ENCODE measurements around the gene TNFSF9. TPM values are rescaled to one million over a fixed set of nuclear protein-coding genes. Genes with fewer than 3 reads are reported as not detected.

Gene TNFSF9
- total and polyA plus RNA-seq, 2 of the 8 experiments (the other 6 are each of a cell fraction or from before 2014, with no cell fraction given), result 1.7 to 4.4 TPM

DNA sequence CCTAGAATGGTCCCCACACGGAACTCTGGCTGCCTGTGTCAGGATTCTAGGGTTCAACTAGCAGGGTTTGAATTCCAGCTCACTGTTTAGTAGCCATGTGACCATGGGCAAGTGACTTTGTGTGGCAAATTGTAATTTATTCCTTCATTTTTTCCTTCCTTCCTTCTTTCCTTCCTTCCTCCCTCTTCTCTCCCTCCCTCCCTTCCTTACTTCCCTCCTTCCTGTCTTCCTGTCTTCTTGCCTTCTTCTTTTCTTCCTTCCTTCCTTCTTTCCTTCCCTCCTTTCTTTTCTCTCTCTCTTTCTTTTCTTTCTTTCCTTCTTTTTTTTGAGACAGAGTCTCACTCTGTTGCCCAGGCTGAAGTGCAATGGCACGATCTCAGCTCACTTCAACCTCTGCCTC, 40.7 kb upstream of the TNFSF9 start (continued):
- TF ChIP-seq, protein P1, sequence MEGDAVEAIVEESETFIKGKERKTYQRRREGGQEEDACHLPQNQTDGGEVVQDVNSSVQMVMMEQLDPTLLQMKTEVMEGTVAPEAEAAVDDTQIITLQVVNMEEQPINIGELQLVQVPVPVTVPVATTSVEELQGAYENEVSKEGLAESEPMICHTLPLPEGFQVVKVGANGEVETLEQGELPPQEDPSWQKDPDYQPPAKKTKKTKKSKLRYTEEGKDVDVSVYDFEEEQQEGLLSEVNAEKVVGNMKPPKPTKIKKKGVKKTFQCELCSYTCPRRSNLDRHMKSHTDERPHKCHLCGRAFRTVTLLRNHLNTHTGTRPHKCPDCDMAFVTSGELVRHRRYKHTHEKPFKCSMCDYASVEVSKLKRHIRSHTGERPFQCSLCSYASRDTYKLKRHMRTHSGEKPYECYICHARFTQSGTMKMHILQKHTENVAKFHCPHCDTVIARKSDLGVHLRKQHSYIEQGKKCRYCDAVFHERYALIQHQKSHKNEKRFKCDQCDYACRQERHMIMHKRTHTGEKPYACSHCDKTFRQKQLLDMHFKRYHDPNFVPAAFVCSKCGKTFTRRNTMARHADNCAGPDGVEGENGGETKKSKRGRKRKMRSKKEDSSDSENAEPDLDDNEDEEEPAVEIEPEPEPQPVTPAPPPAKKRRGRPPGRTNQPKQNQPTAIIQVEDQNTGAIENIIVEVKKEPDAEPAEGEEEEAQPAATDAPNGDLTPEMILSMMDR (IDR thresholded peaks at IDR 0.05; ENCODE audit: control extremely low read depth in 1 of 3, insufficient read depth in 1 of 3, low read depth in 1 of 3, low read length in 3 of 3), result no peak
- TF ChIP-seq RAD21 (IDR thresholded peaks at IDR 0.05 in 1 of 2, conservative IDR thresholded peaks at IDR 0.05 in 1 of 2; ENCODE audit: low read depth in 2 of 2, low read length in 2 of 2) (no peak), SP1 (IDR thresholded peaks at IDR 0.05; ENCODE audit: low read depth, low read length) (no peak)

All from H1 (cell line).